Astrocyte (in vitro differentiated cells and primary cell): Measurements from ENCODE around the gene TBRG4. TPM values are rescaled to one million over a fixed set of nuclear protein-coding genes. Genes with fewer than 3 reads are reported as not detected.

ENCODE experiments used
- DNase-seq: peaks from one replicate; pipeline ENCODE4 v3.0.0-alpha.2; 2010; ENCODE audit warnings: low read depth
- FAIRE-seq: peaks from 2 replicates; lab custom pipeline; 2011; peaks lifted over from hg19 to GRCh38; lab: Jason Lieb, UNC
- H2AFZ ChIP-seq: 2 replicates; pipeline ENCODE4 v1.6.0; 2012; ENCODE audit warnings: low read depth, low read length, inconsistent platforms
- H3K27ac ChIP-seq: 2 replicates; pipeline ENCODE4 v1.5.1; 2011; ENCODE audit warnings: low read depth, low read length, inconsistent platforms
- H3K27me3 ChIP-seq: 2 replicates; pipeline ENCODE4 v1.6.0; 2011; ENCODE audit warnings: low read length, inconsistent platforms; ENCODE audit not compliant: insufficient read depth
- H3K36me3 ChIP-seq: 2 replicates; pipeline ENCODE4 v1.5.1; 2011; ENCODE audit warnings: low read length, inconsistent platforms; ENCODE audit not compliant: insufficient read depth
- H3K4me1 ChIP-seq: 2 replicates; pipeline ENCODE4 v1.5.1; 2011; ENCODE audit warnings: low read length, inconsistent platforms; ENCODE audit not compliant: insufficient read depth
- H3K4me2 ChIP-seq: 2 replicates; pipeline ENCODE4 v1.6.0; 2012; ENCODE audit warnings: low read length, inconsistent platforms
- H3K4me3 ChIP-seq: 2 replicates; pipeline ENCODE4 v1.5.1; 2011; ENCODE audit warnings: low read depth, mild to moderate bottlenecking, low read length, inconsistent platforms; ENCODE audit not compliant: insufficient read depth
- H3K79me2 ChIP-seq: 2 replicates; pipeline ENCODE4 v1.6.0; 2012; ENCODE audit warnings: mild to moderate bottlenecking, low read length, inconsistent platforms; ENCODE audit not compliant: insufficient read depth
- H3K9ac ChIP-seq: 2 replicates; pipeline ENCODE4 v1.6.0; 2012; ENCODE audit warnings: mild to moderate bottlenecking, low read length, inconsistent platforms
- H3K9me3 ChIP-seq: 2 replicates; pipeline ENCODE4 v1.5.1; 2012; ENCODE audit warnings: low read depth, mild to moderate bottlenecking, low read length, inconsistent platforms; ENCODE audit not compliant: insufficient read depth
- H4K20me1 ChIP-seq: 2 replicates; pipeline ENCODE4 v1.6.0; 2012; ENCODE audit warnings: low read length, inconsistent platforms; ENCODE audit not compliant: insufficient read depth
- H3K27ac Mint-ChIP-seq: one replicate; pipeline ENCODE4 v1.8.0; 2021; ENCODE audit warnings: mild to moderate bottlenecking, mixed read lengths; ENCODE audit not compliant: unreplicated experiment
- H3K27me3 Mint-ChIP-seq: one replicate; pipeline ENCODE4 v1.8.0; 2021; ENCODE audit warnings: low read depth, mixed read lengths; ENCODE audit not compliant: unreplicated experiment
- H3K36me3 Mint-ChIP-seq: one replicate; pipeline ENCODE4 v1.8.0; 2021; ENCODE audit warnings: low read depth, mixed read lengths; ENCODE audit not compliant: unreplicated experiment
- H3K4me1 Mint-ChIP-seq: one replicate; pipeline ENCODE4 v1.8.0; 2021; ENCODE audit warnings: low read depth, mixed read lengths; ENCODE audit not compliant: unreplicated experiment
- H3K4me3 Mint-ChIP-seq: one replicate; pipeline ENCODE4 v1.8.0; 2021; ENCODE audit warnings: mild to moderate bottlenecking, moderate library complexity, mixed read lengths; ENCODE audit not compliant: unreplicated experiment
- H3K9me3 Mint-ChIP-seq: one replicate; pipeline ENCODE4 v1.8.0; 2021; ENCODE audit warnings: mild to moderate bottlenecking, mixed read lengths; ENCODE audit not compliant: unreplicated experiment
- EZH2 ChIP-seq: IDR thresholded peaks from 2 replicates; pipeline ENCODE4 v1.6.1; 2012; ENCODE audit warnings: mild to moderate bottlenecking, low read length, inconsistent platforms; ENCODE audit not compliant: insufficient read depth
- total RNA-seq: library from RNA; stranded (reverse); gene quantifications from 2 replicates; pipeline ENCODE4 v1.2.1, GENCODE V29; 2021
- TF ChIP-seq, protein P1 (sequence below): IDR thresholded peaks from 2 replicates; pipeline ENCODE4 v1.5.1; 2011; ENCODE audit warnings: low read depth, mild to moderate bottlenecking, inconsistent platforms, low read length, moderate library complexity; ENCODE audit not compliant: insufficient read depth

TBRG4 gene
- total RNA-seq, 1 donor from 2014 or later = 65.2 TPM

DNA sequence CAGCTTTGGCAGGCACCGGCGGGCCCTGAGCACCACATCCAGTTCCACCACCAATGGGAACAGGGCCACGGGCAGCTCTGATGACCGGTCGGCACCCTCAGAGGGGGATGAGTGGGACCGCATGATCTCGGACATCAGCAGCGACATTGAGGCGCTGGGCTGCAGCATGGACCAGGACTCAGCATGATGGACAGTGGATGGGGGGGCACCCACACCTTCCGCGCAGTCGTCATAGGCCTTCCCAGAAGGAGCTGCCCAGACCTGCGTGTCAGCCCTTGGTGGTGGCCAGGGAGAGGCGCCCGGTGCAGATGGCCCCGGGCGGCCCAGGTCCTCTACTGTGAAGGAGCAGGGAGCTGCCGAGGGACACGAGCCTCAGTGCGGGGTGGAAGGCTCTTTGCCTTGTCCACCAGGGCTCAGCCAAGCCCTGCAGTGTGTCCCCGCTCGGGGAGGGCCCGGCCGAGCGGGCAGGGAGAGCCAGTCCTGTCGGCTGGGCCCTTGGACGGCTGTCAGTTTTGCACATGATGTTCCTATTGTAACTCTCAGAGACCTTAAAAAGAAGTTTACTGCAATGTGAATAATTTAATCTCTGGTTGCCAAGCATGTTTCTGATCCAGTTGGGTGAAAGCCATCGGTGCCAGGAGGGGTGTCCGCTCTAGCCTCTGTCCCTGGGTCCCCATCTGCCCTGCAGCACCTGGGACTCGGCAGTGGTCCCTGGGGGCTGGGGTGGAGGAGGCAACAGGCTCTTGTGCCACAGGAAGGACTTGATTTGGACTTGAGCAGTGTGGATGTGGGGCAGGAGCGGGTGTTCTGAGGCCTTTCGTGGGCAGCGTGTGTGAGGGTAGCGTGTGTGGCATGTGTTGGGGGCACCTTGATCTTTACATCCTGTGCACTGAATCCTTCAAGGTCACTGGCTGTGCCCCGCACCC, 35.4 kb downstream of the TBRG4 start:
- Histone ChIP-seq H3K79me2 (no peaks in the 10 kb centered on the region), H3K4me1 (no peaks in the 10 kb centered on the region), H3K9ac (no peak overlapping the region), H3K36me3 (peaks cover 4% of the 10 kb centered on the region), H3K4me3 (no peak overlapping the region), H3K4me2 (no peak overlapping the region), H3K27me3 (no peaks in the 10 kb centered on the region), H2AFZ (no peak overlapping the region), H3K27ac (no peak overlapping the region), H3K9me3 (no peaks in the 10 kb centered on the region), H4K20me1 (peaks cover 26% of the 10 kb centered on the region)
- FAIRE-seq (no peak), DNase-seq (no peak)
- Mint-ChIP-seq H3K27me3 (no peaks in the 10 kb centered on the region), H3K4me3 (no peak overlapping the region), H3K9me3 (no peaks in the 10 kb centered on the region), H3K36me3 (peaks cover 22% of the 10 kb centered on the region), H3K4me1 (peaks cover 18% of the 10 kb centered on the region), H3K27ac (no peak overlapping the region)
- TF ChIP-seq, protein P1, sequence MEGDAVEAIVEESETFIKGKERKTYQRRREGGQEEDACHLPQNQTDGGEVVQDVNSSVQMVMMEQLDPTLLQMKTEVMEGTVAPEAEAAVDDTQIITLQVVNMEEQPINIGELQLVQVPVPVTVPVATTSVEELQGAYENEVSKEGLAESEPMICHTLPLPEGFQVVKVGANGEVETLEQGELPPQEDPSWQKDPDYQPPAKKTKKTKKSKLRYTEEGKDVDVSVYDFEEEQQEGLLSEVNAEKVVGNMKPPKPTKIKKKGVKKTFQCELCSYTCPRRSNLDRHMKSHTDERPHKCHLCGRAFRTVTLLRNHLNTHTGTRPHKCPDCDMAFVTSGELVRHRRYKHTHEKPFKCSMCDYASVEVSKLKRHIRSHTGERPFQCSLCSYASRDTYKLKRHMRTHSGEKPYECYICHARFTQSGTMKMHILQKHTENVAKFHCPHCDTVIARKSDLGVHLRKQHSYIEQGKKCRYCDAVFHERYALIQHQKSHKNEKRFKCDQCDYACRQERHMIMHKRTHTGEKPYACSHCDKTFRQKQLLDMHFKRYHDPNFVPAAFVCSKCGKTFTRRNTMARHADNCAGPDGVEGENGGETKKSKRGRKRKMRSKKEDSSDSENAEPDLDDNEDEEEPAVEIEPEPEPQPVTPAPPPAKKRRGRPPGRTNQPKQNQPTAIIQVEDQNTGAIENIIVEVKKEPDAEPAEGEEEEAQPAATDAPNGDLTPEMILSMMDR = no peak
- no peak for TF ChIP-seq EZH2

DNA sequence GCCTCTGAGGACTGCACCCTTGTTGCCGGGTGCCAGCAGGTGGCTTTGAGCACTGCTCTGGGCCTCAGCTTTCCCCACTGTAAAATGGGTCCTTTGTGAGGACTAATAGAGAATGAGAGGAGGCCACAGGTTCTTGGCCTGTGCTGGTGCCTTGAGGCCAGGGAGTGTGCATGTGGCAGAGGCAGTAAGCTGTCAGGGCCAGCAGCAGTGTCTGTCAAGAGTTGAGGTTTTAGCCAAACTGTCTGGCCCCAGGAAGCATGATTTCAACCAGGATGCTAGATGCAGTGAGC, 36.2 kb downstream of the TBRG4 start:
- H3K4me2 ChIP-seq = no peak overlapping the region
- TF ChIP-seq, protein P1 = no peak
- TF ChIP-seq EZH2 = no peak
- H3K27ac Mint-ChIP-seq = no peak overlapping the region
- H3K27me3 ChIP-seq = no peaks in the 10 kb centered on the region
- H3K9me3 ChIP-seq = no peaks in the 10 kb centered on the region
- H4K20me1 ChIP-seq = peaks cover 30% of the 10 kb centered on the region
- H3K4me3 Mint-ChIP-seq = no peak overlapping the region
- no peaks in the 10 kb centered on the region for H3K4me1 ChIP-seq
- H3K4me3 ChIP-seq = no peak overlapping the region
- H3K36me3 ChIP-seq = peaks cover 5% of the 10 kb centered on the region
- peaks cover 19% of the 10 kb centered on the region for H3K36me3 Mint-ChIP-seq
- H3K4me1 Mint-ChIP-seq = peaks cover 18% of the 10 kb centered on the region
- H3K79me2 ChIP-seq = no peaks in the 10 kb centered on the region
- H3K27me3 Mint-ChIP-seq = no peaks in the 10 kb centered on the region
- DNase-seq (no peak), FAIRE-seq (no peak)
- no peak overlapping the region for H3K27ac ChIP-seq
- no peaks in the 10 kb centered on the region for H3K9me3 Mint-ChIP-seq
- no peak overlapping the region for H3K9ac ChIP-seq
- H2AFZ ChIP-seq = no peak overlapping the region
